ENCODE measurements around the gene TMEM214. TPM values are rescaled to one million over a fixed set of nuclear protein-coding genes. Genes with fewer than 3 reads are reported as not detected.
"Not testable (repeated sequence)": the region's sequence is repeated elsewhere in the genome, so short reads cannot be mapped to it uniquely, and the experiment has no call there.

TMEM214 gene
- total RNA-seq, 1 donor from 2014 or later = 67.7 TPM

GRCh38 chr2:27065128-27065527, 32.4 kb downstream of the TMEM214 start:
- DNase-seq (ENCODE audit: extremely low read depth, low read depth, low spot score) = no peak

DNA sequence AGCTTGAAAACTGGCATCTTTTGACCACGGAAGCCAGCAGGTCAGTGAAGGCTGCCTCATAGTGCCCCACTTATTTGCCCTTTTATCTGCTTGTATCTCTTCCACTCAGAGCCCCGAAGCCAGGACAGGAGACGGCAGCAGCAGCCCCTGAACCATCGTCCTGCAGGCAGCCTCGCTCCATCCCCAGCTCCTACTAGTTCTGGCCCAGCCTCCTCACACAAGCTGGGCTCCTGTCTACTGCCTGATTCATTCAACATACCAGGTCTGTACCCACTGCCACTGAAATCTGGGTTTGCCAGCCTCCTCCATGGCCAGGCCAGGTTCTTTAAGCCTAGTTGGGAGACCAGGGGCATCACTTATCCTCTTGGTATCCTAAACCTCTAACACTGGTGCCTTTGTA, 34.6 kb downstream of the TMEM214 start:
- no peak for DNase-seq (ENCODE audit: extremely low read depth, low read depth, low spot score)

GRCh38 chr2:27069436-27069835, 36.7 kb downstream of the TMEM214 start:
- DNase-seq (ENCODE audit: extremely low read depth, low read depth, low spot score) = no peak

DNA sequence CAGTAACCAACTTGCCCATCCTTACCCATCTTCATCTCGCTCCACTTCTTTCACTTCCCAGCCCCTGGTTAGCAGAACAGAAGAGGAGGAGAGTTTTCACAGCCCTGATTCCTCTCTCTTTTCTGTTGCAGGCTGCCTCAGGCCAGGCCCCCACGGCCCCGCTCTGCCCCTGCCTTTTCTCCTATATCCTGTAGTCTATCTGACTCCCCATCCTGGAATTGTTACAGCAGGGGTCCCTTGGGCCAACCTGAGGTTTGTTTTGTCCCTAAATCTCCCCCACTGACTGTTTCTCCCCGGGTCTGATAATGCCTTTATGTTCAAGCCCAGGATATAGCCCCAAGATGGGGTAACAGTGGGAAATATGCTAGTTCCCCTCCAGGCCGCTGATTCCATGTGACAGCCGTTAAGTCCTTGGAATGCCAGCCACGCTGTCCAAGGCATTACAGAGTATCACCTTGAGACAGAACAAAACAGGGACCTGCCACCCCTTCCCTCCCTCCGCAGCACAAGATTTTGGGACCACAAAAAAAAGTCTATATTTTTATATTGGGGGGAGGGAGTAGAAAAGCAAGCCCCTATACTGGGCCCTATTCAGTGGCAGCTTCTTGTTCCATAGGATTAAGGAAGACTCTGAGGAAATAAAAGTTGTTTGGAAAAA, 37.3 kb downstream of the TMEM214 start:
- no peak for DNase-seq (ENCODE audit: extremely low read depth, low read depth, low spot score)

GRCh38 chr2:27070653-27071276, 38.0 kb downstream of the TMEM214 start:
- no peak for DNase-seq (ENCODE audit: extremely low read depth, low read depth, low spot score)

GRCh38 chr2:27071277-27071989, 38.7 kb downstream of the TMEM214 start, which contains the start of gene OST4:
OST4 (minus strand) TSS chr2:27071654.
- DNase-seq (ENCODE audit: extremely low read depth, low read depth, low spot score) = no peak

GRCh38 chr2:27071990-27072830, 39.4 kb downstream of the TMEM214 start:
- DNase-seq (ENCODE audit: extremely low read depth, low read depth, low spot score) = no peak

DNA sequence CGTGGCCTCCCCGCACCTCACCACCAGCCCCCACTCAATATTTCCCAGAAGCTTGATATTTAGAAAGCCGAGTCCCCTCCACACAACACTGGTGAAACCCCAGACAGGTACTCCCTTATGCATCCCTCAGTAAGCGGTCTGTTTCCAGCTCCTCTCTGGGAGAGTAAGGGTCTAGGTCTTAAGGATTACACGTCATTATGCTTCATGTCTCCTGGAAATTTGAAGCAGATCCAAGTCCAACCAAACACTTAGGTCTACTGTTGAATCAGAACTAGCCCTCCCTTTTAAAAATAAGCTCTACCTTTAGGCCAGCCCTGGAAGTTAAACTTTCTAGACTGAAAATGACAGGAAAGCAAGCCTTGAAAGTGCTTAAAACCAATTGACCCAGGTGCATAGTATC, 40.2 kb downstream of the TMEM214 start:
- no peak for DNase-seq (ENCODE audit: extremely low read depth, low read depth, low spot score)

DNA sequence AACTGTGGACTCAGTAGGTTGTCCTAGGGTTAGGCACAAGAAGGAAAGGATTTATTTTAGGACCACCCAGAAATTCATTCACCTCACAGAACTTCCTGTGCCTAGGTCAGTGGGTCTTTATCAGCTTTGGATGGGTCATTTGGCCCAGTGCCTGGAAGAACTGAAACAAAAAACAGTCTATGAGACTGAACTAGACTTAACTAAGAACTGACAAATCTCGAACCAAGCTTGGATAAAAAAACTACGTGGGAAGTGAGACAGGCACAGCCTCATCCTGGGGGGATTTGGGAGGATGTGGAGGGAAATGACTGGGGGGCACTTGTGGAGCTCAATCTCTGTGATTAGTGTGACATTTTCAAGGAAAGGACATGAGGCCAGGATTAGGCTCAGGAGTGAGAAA, 41.0 kb downstream of the TMEM214 start:
- no peak for DNase-seq (ENCODE audit: extremely low read depth, low read depth, low spot score)

- DNase-seq (ENCODE audit: extremely low read depth, low read depth, low spot score) = no peak
Measured at GRCh38 chr2:27074738-27075565, 42.2 kb downstream of the TMEM214 start.

- not testable (repeated sequence) for DNase-seq (ENCODE audit: extremely low read depth, low read depth, low spot score)
Measured at GRCh38 chr2:27075566-27075871, 42.8 kb downstream of the TMEM214 start.

DNA sequence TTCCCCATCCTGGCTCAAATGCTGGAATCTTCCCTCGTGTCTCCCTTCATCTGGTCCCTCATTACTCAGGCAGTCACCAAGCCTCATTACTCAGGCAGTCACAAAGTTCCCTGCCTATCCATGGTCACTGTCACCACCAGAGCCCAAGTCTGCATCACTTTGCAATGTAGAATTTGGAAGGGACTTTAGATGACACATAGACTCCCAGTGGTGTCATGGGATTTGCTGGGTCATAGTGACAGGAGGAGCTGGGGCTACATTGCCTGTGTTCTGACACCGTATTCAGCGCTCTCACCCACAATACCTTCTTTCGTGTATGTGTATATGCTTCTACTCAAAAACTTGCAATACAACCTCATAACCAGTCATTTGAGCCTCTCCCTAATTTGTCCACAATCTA, 43.6 kb downstream of the TMEM214 start:
- no peak for DNase-seq (ENCODE audit: extremely low read depth, low read depth, low spot score)

DNA sequence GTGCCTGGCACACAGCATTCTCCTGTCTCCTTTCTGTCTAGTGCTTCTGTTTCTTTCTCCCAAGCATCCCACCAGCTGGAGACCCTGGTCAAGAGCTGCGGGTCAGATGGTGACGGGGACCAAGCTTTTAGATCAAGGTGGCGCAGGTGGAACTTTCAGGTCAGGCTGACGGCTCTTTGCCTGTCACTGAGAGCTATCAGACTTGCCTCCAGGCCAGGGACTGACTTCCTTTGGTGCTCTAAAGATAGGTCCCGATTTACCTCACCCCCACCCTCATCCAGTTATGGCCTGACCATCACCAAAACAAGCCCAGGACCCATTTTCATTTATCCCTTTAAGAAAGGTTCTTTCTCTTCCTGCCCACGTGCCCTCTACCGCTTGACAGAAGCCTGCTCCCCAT, 44.5 kb downstream of the TMEM214 start:
- DNase-seq (ENCODE audit: extremely low read depth, low read depth, low spot score) = no peak

DNA sequence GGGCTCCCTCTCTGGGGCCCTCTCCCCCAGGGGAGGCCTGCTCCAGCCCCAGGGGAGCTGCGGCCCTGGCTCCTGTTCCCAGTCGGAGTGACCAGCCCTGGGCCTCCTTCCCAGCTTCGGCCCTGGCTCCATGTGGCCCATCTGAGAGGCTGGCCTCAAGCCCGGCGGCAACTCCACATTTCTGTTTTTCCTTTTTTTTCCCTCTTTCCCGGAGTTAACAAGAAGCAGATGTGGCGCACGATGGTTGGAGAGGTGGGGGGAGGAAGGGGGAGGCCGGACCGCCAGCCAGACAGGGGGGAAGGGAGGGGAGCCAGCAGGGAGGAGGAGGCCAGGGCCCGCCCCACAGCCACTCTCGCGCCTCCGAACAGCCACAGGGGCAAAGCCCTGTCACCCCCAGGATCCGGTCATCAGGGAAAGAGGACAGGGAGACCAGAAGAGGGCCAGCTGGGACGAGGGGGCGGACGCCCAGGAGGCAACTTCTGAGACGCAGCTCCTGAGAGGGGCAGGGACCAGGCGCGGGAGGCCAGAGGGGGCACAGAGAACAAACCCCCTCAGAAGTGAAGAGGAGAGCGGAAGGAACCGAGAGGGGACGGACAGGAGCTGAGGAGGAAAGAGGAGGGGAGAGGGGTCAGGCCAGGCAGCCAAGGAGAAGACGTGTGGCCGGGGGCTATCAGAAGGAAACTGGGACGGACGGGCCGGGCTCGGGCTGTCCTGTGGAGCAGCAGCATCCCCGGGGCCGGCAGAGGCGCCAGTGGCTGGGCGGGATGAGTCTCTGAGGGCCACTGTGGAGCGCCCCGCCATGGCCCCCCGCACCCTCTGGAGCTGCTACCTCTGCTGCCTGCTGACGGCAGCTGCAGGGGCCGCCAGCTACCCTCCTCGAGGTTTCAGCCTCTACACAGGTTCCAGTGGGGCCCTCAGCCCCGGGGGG, 45.8 kb downstream of the TMEM214 start, which contains the start of gene EMILIN1:
Gene EMILIN1, plus strand, starts transcription at position 349 of the 928 bp plus-strand sequence. Its CDS starts 451 bp downstream, at position 800.
- DNase-seq (ENCODE audit: extremely low read depth, low read depth, low spot score) = no peak

DNA sequence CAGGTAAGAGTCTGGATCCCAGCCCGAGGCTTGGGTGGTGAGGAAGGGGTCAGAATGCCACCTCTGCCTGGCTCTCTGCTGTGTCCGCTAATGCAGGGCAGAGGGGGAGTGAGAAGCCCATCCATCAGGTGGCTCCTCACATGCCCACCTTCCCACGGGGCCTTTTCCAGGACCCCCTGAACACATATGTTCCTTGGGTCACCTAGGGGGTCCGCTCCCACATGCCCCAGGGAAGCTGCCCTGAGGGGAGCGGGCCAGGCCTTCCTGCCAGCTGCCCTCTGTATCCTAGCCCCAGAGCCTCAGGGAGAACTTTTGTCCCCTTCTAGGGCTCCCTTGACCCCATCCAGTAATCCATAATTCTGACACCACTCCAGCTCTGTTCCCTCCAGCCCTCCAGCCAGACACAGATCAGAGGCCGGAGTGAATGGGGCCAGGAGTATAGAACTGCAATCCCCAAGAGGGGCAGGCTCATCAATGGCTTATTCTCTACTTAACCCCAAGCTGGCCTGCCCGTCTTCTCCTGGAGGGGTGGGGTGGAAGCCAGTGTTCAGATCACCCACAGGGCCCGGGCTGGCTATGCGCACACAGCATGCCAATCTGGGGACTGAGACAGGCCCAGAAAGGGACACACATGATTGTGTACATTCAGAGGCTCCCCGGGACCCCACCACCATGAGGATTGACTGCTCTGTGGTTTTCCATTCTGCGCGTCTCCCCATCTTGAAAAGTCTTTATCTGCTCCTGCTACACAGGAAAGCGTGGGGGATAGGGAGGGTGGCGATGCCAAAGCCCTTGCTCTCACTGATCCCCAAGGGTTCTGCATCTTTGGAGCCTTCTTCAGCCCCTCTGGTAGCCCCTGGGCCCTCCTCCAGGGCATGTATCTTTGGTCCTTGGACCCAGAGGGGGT, 46.7 kb downstream of the TMEM214 start:
- no peak for DNase-seq (ENCODE audit: extremely low read depth, low read depth, low spot score)

DNA sequence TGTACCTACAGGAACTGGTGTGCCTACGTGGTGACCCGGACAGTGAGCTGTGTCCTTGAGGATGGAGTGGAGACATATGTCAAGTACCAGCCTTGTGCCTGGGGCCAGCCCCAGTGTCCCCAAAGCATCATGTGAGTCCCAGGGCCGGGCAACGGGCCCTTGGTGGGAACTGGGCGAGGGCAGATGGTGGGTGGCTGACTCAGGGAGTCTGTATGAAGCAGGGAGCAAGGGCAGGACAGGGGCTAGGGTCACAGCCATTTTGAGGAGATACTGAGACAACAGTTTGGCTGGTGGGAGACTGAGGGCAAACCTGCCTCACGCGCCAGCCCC, 47.3 kb downstream of the TMEM214 start:
- no peak for DNase-seq (ENCODE audit: extremely low read depth, low read depth, low spot score)

- no peak for DNase-seq (ENCODE audit: extremely low read depth, low read depth, low spot score)
Measured at GRCh38 chr2:27080603-27080936, 47.8 kb downstream of the TMEM214 start.

DNA sequence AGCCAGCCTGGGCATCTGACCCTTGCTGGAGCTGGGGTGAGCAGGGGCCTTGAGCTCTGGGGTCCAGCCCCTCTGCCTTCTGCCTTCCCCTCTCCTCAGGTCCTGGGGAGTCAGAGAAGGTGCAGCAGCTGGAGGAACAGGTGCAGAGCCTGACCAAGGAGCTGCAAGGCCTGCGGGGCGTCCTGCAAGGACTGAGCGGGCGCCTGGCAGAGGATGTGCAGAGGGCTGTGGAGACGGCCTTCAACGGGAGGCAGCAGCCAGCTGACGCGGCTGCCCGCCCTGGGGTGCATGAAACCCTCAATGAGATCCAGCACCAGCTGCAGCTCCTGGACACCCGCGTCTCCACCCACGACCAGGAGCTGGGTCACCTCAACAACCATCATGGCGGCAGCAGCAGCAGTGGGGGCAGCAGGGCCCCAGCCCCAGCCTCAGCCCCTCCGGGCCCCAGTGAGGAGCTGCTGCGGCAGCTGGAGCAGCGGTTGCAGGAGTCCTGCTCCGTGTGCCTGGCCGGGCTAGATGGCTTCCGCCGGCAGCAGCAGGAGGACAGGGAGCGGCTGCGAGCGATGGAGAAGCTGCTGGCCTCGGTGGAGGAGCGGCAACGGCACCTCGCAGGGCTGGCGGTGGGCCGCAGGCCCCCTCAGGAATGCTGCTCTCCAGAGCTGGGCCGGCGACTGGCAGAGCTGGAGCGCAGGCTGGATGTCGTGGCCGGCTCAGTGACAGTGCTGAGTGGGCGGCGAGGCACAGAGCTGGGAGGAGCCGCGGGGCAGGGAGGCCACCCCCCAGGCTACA, 49.4 kb downstream of the TMEM214 start:
- no peak for DNase-seq (ENCODE audit: extremely low read depth, low read depth, low spot score)
